Measurements from ENCODE around the gene RTN4R.

RTN4R gene

DNA sequence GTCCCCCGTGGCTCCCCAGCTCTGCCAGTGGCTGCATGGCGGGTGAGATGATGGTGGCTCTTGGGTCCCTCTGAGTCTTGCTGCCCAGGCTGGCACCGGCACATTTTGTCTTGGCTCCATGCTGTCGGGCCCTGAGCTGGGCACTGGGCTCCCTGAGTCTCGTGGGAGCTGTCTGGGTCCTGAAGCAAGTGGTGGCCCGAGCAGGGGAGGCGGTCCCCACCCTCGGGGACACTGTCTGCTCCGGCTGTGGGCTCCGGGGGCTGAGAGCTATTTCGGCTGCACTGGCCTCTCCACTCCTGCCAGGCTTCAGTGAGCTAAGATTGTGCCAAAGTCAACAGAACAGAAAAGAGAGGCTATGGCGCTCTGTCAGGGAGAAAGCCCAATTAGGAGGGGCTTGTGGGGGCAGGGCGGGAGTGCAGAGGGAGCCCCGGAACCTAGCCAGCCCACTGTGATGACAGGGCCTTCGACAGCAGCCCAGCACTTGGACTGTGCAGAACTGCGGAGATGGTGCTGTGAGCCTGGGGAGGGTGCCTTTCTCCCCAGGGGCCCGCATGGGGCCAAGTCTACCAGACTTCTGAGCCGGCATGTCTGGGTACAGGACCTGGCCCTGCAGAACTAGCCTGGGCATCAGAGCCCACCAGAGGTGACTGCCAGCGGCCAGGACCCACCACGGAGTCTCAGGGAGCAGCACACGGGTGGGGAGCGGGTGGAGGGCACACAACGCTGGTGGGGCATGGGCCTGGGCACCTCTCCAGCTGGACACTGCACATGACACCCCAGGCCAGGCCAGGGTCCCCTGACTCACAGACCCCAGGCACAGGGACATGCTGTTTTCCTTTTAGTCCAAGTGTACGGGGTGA is 38.0 kb downstream of the RTN4R start (continued):
- TF ChIP-seq PRDM2 (tag by site-specific recombination; IDR thresholded peaks at IDR 0.05; ENCODE audit: borderline replicate concordance), result no peak

- no peaks in the 10 kb centered on the region for H3K36me3 ChIP-seq (ENCODE audit: control insufficient read depth in 2 of 2, insufficient read depth in 1 of 2, low read length in 2 of 2)
- no peak overlapping the region for H3K27ac ChIP-seq (ENCODE audit: extremely low read depth, low read depth, low read length)
- TF ChIP-seq, protein P1, sequence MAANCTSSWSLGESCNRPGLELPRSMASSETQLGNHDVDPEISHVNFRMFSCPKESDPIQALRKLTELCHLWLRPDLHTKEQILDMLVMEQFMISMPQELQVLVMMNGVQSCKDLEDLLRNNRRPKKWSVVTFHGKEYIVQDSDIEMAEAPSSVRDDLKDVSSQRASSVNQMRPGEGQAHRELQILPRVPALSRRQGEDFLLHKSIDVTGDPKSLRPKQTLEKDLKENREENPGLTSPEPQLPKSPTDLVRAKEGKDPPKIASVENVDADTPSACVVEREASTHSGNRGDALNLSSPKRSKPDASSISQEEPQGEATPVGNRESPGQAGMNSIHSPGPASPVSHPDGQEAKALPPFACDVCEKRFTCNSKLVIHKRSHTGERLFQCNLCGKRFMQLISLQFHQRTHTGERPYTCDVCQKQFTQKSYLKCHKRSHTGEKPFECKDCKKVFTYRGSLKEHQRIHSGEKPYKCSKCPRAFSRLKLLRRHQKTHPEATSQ (tag by site-specific recombination; IDR thresholded peaks at IDR 0.05), result no peak
- TF ChIP-seq ZBTB48 (tag by site-specific recombination; IDR thresholded peaks at IDR 0.05) (no peak), ZNF114 (tag by site-specific recombination; IDR thresholded peaks at IDR 0.05) (no peak), PBX3 (CRISPR knock-in tag; IDR thresholded peaks at IDR 0.05) (no peak), ZNF132 (tag by site-specific recombination; IDR thresholded peaks at IDR 0.05; ENCODE audit: borderline replicate concordance) (no peak), ZNF362 (tag by site-specific recombination; IDR thresholded peaks at IDR 0.05) (no peak), RBAK (tag by site-specific recombination; IDR thresholded peaks at IDR 0.05) (no peak)
- TF ChIP-seq, protein P2, sequence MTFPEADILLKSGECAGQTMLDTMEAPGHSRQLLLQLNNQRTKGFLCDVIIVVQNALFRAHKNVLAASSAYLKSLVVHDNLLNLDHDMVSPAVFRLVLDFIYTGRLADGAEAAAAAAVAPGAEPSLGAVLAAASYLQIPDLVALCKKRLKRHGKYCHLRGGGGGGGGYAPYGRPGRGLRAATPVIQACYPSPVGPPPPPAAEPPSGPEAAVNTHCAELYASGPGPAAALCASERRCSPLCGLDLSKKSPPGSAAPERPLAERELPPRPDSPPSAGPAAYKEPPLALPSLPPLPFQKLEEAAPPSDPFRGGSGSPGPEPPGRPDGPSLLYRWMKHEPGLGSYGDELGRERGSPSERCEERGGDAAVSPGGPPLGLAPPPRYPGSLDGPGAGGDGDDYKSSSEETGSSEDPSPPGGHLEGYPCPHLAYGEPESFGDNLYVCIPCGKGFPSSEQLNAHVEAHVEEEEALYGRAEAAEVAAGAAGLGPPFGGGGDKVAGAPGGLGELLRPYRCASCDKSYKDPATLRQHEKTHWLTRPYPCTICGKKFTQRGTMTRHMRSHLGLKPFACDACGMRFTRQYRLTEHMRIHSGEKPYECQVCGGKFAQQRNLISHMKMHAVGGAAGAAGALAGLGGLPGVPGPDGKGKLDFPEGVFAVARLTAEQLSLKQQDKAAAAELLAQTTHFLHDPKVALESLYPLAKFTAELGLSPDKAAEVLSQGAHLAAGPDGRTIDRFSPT (tag by site-specific recombination; IDR thresholded peaks at IDR 0.05), result 0 out of 2 replicates have a peak, but pooled peaks have one; percentile 34
- no peaks in the 10 kb centered on the region for H3K4me1 ChIP-seq (ENCODE audit: control insufficient read depth, insufficient read depth, low read length)
- POLR2A ChIA-PET, result no interaction called here
- no peaks in the 10 kb centered on the region for H3K9me3 ChIP-seq (ENCODE audit: control insufficient read depth, insufficient read depth, low read depth, low read length)
- H3K4me3 ChIP-seq (ENCODE audit: low read depth, low read length), result no peak overlapping the region
- CTCF ChIA-PET, result interaction anchor here (2.5 kb wide), 1 partner anchor 10 kb away, joined by 9 read pairs; no protein-coding TSS in a partner anchor
Measured at GRCh38 chr22:20228939-20229272, 39.2 kb downstream of the RTN4R start.

All from HEK293 (cell line).